MM.1S (cell line): ENCODE data around the gene NIFK.

Source experiments
- EZH2 ChIP-seq: fragments of 300-600 bp; sonication (generic); optimal IDR thresholded peaks from 2 replicates; pipeline ENCODE3; 2017; ENCODE audit warnings: low read depth, mild to moderate bottlenecking, antibody characterized with exemption, low read length, mixed read lengths
- EZH2phosphoT487 ChIP-seq: fragments of 300-600 bp; sonication (generic); IDR thresholded peaks from 2 replicates; pipeline ENCODE4 v1.6.1; 2018; ENCODE audit warnings: antibody characterized with exemption, low read length
- TF ChIP-seq, protein P1 (sequence below): fragments of 300-600 bp; sonication (generic); IDR thresholded peaks from 2 replicates; pipeline ENCODE4 v1.5.1; 2016; ENCODE audit warnings: antibody characterized with exemption, low read length, mixed read lengths

GRCh38 chr2:121689356-121689755 is 47.3 kb downstream of the NIFK start:
- TF ChIP-seq, protein P1, sequence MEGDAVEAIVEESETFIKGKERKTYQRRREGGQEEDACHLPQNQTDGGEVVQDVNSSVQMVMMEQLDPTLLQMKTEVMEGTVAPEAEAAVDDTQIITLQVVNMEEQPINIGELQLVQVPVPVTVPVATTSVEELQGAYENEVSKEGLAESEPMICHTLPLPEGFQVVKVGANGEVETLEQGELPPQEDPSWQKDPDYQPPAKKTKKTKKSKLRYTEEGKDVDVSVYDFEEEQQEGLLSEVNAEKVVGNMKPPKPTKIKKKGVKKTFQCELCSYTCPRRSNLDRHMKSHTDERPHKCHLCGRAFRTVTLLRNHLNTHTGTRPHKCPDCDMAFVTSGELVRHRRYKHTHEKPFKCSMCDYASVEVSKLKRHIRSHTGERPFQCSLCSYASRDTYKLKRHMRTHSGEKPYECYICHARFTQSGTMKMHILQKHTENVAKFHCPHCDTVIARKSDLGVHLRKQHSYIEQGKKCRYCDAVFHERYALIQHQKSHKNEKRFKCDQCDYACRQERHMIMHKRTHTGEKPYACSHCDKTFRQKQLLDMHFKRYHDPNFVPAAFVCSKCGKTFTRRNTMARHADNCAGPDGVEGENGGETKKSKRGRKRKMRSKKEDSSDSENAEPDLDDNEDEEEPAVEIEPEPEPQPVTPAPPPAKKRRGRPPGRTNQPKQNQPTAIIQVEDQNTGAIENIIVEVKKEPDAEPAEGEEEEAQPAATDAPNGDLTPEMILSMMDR, result no peak
- TF ChIP-seq EZH2phosphoT487, result no peak
- TF ChIP-seq EZH2, result no peak
